Right kidney (tissue), 1 donor: ENCODE results near the gene ROGDI.

ENCODE experiments used
- DNase-seq: peaks from one replicate; pipeline ENCODE4 v3.0.0-alpha.2; 2016

The ROGDI gene

GRCh38 chr16:4767872-4768548 is 34.4 kb downstream of the ROGDI start:
- DNase-seq: no peak

GRCh38 chr16:4766875-4767628 is 35.4 kb downstream of the ROGDI start, which contains the start of gene ZNF500:
Gene ZNF500 (minus strand): TSS chr16:4767162. CDS start chr16:4765978, 1,184 bp downstream.
- DNase-seq: peak; percentile 91

- DNase-seq: no peak
Observed at GRCh38 chr16:4765511-4766474, 36.6 kb downstream of the ROGDI start.

GRCh38 chr16:4763791-4764190 is 38.6 kb downstream of the ROGDI start:
- no peak for DNase-seq

- no peak for DNase-seq
Observed at GRCh38 chr16:4762205-4762604, 40.2 kb downstream of the ROGDI start.

GRCh38 chr16:4760221-4760910 is 42.1 kb downstream of the ROGDI start:
- DNase-seq: no peak

GRCh38 chr16:4755687-4756086 is 46.7 kb downstream of the ROGDI start:
- DNase-seq: no peak

- no peak for DNase-seq
Observed at GRCh38 chr16:4754865-4755264, 47.6 kb downstream of the ROGDI start.

- no peak for DNase-seq
Observed at GRCh38 chr16:4753227-4753626, 49.2 kb downstream of the ROGDI start.

- DNase-seq: no peak
Observed at GRCh38 chr16:4752351-4753100, 49.9 kb downstream of the ROGDI start.

- no peak for DNase-seq
Observed at GRCh38 chr16:4750896-4751295, 51.5 kb downstream of the ROGDI start.

GRCh38 chr16:4749700-4750257 is 52.7 kb downstream of the ROGDI start:
- no peak for DNase-seq

GRCh38 chr16:4748682-4749411 is 53.6 kb downstream of the ROGDI start:
- no peak for DNase-seq

GRCh38 chr16:4747906-4748681 is 54.3 kb downstream of the ROGDI start:
- DNase-seq: no peak

GRCh38 chr16:4746991-4747574 is 55.4 kb downstream of the ROGDI start:
- DNase-seq: no peak
